Natural killer cell (primary cell): ENCODE data around the gene KRTAP10-1. TPM values are rescaled to one million over a fixed set of nuclear protein-coding genes. Genes with fewer than 3 reads are reported as not detected.

ENCODE experiments used
- ATAC-seq, 3 donors: fragments of 150-1000 bp in 2 of 3; fragments of 200-7000 bp in 1 of 3; cut with Tn5 transposase; 1 replicate in 1 of 3; 2 replicates in 2 of 3; pipeline ENCODE4 v1.10.0; 2021; ENCODE audit warnings: mild to moderate bottlenecking in 2 of 3, moderate library complexity in 2 of 3
- DNase-seq, 2 donors: peaks; one replicate each; pipeline versions ENCODE4 v3.0.0 to v3.0.0-alpha.2; 2013 to 2021; ENCODE audit warnings: mixed read lengths in 1 of 2
- H3K27ac ChIP-seq: one replicate; pipeline ENCODE4 v1.5.1; 2013; ENCODE audit warnings: mild to moderate bottlenecking, low read length
- H3K27me3 ChIP-seq: one replicate; pipeline ENCODE4 v1.6.1; 2013; ENCODE audit warnings: low read length; ENCODE audit not compliant: control insufficient read depth, insufficient read depth
- H3K36me3 ChIP-seq: one replicate; pipeline ENCODE4 v1.6.1; 2013; ENCODE audit warnings: low read length; ENCODE audit not compliant: control insufficient read depth, insufficient read depth
- H3K4me1 ChIP-seq: one replicate; pipeline ENCODE4 v1.6.1; 2013; ENCODE audit warnings: low read length; ENCODE audit not compliant: control insufficient read depth, insufficient read depth
- H3K4me3 ChIP-seq: one replicate; pipeline ENCODE4 v1.5.1; 2013; ENCODE audit warnings: low read length
- H3K9me3 ChIP-seq: one replicate; pipeline ENCODE4 v1.6.1; 2013; ENCODE audit warnings: low read length; ENCODE audit not compliant: control insufficient read depth, insufficient read depth
- H3K27ac Mint-ChIP-seq, 2 donors: one replicate each; pipeline ENCODE4 v1.8.0; 2022; ENCODE audit warnings: mild to moderate bottlenecking in 2 of 2, mixed read lengths in 2 of 2, moderate library complexity in 1 of 2
- H3K27me3 Mint-ChIP-seq, 2 donors: one replicate each; pipeline ENCODE4 v1.8.0; 2022; ENCODE audit warnings: low read depth in 2 of 2, mixed read lengths in 2 of 2
- H3K36me3 Mint-ChIP-seq: one replicate; pipeline ENCODE4 v1.8.0; 2022; ENCODE audit warnings: mixed read lengths
- H3K4me1 Mint-ChIP-seq, 2 donors: one replicate each; pipeline ENCODE4 v1.8.0; 2022; ENCODE audit warnings: mixed read lengths in 2 of 2
- H3K4me3 Mint-ChIP-seq: one replicate; pipeline ENCODE4 v1.8.0; 2022; ENCODE audit warnings: mild to moderate bottlenecking, moderate library complexity, mixed read lengths
- H3K9me3 Mint-ChIP-seq, 2 donors: one replicate each; pipeline ENCODE4 v1.8.0; 2022; ENCODE audit warnings: mixed read lengths in 2 of 2
- WGBS: methylation state at CpG from one replicate; pipeline ENCODE4 v1.1.7; 2013; ENCODE audit warnings: missing lambda C conversion rate; ENCODE audit not compliant: insufficient coverage; 5-methylcytosine and 5-hydroxymethylcytosine counted together
- intact Hi-C: fragments of 100-400 bp; cut with micrococcal nuclease; formaldehyde crosslinking; loops from one replicate; pipeline ENCODE4 v1.14.2; 2022
- total RNA-seq, 4 donors: library from RNA; stranded (reverse); fragments of 120-200 nt in 1 of 4; gene quantifications; one replicate each; pipeline versions ENCODE4 v1.2.3 to v1.2.4, GENCODE V29; 2013 to 2022
- TF ChIP-seq, protein P1 (sequence below): fragments of 200-600 bp; IDR thresholded peaks from one replicate; pipeline ENCODE4 v1.8.0; 2022; ENCODE audit warnings: antibody characterized with exemption

The KRTAP10-1 gene
- total RNA-seq, 3 donors from 2014 or later (not counting 1 experiment from before 2014, with no cell fraction given): not detected

- Mint-ChIP-seq H3K4me3 (no peak overlapping the region), H3K27me3 (peaks cover 3 to 23% of the 10 kb centered on the region in 2 donors), H3K9me3 (peaks cover 3 to 4% of the 10 kb centered on the region in 2 donors), H3K36me3 (peaks cover 8% of the 10 kb centered on the region), H3K4me1 (peaks cover 0 to 5% of the 10 kb centered on the region in 2 donors), H3K27ac (no peak overlapping the region)
- ATAC-seq (no peak), DNase-seq (no peak)
- WGBS: 79% methylated on average over 6 of the region's 6 CpGs
- H3K27ac ChIP-seq: no peak overlapping the region
- TF ChIP-seq, protein P1, sequence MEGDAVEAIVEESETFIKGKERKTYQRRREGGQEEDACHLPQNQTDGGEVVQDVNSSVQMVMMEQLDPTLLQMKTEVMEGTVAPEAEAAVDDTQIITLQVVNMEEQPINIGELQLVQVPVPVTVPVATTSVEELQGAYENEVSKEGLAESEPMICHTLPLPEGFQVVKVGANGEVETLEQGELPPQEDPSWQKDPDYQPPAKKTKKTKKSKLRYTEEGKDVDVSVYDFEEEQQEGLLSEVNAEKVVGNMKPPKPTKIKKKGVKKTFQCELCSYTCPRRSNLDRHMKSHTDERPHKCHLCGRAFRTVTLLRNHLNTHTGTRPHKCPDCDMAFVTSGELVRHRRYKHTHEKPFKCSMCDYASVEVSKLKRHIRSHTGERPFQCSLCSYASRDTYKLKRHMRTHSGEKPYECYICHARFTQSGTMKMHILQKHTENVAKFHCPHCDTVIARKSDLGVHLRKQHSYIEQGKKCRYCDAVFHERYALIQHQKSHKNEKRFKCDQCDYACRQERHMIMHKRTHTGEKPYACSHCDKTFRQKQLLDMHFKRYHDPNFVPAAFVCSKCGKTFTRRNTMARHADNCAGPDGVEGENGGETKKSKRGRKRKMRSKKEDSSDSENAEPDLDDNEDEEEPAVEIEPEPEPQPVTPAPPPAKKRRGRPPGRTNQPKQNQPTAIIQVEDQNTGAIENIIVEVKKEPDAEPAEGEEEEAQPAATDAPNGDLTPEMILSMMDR: no peak
- intact Hi-C loops: no loop called here
- H3K27me3 ChIP-seq: no peaks in the 10 kb centered on the region
- H3K36me3 ChIP-seq: no peaks in the 10 kb centered on the region
- no peak overlapping the region for H3K4me3 ChIP-seq
- peaks cover 11% of the 10 kb centered on the region for H3K9me3 ChIP-seq
- no peaks in the 10 kb centered on the region for H3K4me1 ChIP-seq
Observed at GRCh38 chr21:44497703-44498126, 42.3 kb downstream of the KRTAP10-1 start.

DNA sequence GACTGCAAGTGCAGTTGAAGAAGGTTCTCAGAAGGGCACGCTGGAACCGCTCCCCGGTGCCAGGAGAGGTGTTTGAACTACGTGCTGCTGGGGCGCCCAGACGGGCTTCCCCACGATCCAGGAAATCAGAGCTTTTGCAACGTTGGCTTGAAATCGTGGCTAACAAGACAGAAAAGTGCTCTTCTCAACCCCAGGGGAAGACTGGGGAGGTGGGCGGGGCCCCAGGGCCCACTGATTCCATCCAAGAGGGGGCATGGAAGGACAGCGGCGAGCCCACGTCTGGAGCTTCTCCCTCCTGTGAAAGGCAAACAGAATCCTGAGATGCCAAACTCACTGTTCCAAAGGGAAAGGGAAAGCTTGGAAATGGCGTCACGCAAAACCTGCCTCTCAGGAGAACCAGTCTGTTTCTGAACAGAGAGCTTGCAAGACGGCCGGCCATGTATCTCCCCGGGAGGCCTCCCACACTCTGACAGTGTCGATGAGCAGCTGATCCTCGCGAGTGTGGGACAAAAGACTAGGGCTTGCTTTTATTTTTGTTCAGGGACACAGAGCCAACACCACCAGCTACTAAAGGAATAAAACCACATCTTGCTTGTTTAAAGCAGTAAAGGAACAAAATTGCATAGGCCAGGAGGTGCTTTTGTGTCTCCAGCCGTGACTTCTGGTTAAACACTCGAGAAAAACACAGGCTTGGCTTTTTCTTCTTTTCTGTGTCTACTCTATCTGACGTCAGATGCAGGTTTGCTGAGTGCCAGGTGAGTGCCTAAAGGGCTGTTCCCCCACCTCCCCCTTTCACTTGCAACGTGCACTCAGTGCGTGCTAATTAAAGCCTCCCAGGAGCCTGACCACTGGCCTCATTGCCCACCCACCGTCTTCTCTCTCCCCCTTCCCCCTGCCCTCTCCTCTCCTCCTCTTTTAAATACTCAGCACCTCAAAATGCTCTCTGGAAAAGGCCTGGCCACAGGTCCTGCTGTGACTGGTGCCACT, 43.1 kb downstream of the KRTAP10-1 start:
- TF ChIP-seq, protein P1: no peak
- no peak overlapping the region for H3K4me3 Mint-ChIP-seq
- WGBS: 73% methylated on average over 27 of the region's 27 CpGs

GRCh38 chr21:44495611-44496563, 44.1 kb downstream of the KRTAP10-1 start:
- H3K9me3 ChIP-seq: peaks cover 18% of the 10 kb centered on the region
- Mint-ChIP-seq H3K4me3 (no peak overlapping the region), H3K27ac (no peak overlapping the region), H3K4me1 (peaks cover 0 to 9% of the 10 kb centered on the region in 2 donors), H3K27me3 (peaks cover 8 to 34% of the 10 kb centered on the region in 2 donors), H3K36me3 (peaks cover 15% of the 10 kb centered on the region), H3K9me3 (peaks cover 5 to 7% of the 10 kb centered on the region in 2 donors)
- DNase-seq (no peak), ATAC-seq (no peak)
- no peak overlapping the region for H3K27ac ChIP-seq
- H3K36me3 ChIP-seq: no peaks in the 10 kb centered on the region
- no peaks in the 10 kb centered on the region for H3K27me3 ChIP-seq
- intact Hi-C loops: no loop called here
- H3K4me3 ChIP-seq: no peak overlapping the region
- TF ChIP-seq, protein P1: no peak
- H3K4me1 ChIP-seq: no peaks in the 10 kb centered on the region
- WGBS: 91% methylated on average over 16 of the region's 16 CpGs

More for the DNA sequence above, 43.1 kb downstream of the KRTAP10-1 start:
- Histone ChIP-seq H3K36me3 (no peaks in the 10 kb centered on the region), H3K9me3 (peaks cover 18% of the 10 kb centered on the region), H3K27ac (no peak overlapping the region), H3K4me1 (no peaks in the 10 kb centered on the region), H3K4me3 (no peak overlapping the region), H3K27me3 (no peaks in the 10 kb centered on the region)
- DNase-seq: no peak
- no peak for ATAC-seq
- H3K36me3 Mint-ChIP-seq: peaks cover 15% of the 10 kb centered on the region
- peaks cover 0 to 9% of the 10 kb centered on the region in 2 donors for H3K4me1 Mint-ChIP-seq
- peaks cover 5 to 7% of the 10 kb centered on the region in 2 donors for H3K9me3 Mint-ChIP-seq
- intact Hi-C loops: no loop called here
- H3K27ac Mint-ChIP-seq: no peak overlapping the region
- H3K27me3 Mint-ChIP-seq: peaks cover 7 to 32% of the 10 kb centered on the region in 2 donors
